ENCODE results near the gene FABP3.

DNA sequence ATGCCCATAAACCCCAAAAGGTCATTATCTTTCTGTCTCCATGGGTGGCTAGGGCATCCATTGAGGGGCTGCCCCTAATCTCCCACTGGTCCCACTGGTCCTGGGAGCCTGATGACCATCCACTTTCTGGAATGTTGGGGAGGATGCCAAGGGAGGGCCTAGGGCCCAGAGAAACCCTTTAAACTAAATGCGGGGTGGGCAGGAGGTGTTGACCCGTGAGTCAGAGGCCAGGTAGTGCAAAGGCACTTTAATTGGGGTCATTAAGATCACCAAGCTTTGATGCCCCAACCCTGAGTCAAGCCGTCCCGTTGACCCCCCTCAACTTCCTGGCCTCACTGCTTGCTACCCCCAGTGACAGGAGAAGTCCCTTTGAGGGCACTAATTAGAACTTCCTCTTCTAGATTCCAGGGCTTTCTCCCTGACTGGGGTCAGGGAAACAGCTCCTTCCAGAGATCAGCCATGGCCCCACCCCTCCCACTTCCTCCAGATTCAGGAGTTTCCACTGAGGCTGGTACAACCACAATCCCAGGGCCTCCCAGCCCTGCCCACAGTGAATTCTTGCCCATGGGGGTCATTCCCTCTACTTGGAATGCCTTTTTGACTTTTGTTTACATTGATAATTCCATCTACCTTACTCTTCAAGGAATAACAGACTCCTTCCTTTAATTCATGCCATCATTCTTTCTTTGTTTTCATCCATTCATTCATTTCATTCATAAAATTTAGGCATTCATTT is 24.7 kb upstream of the FABP3 start:
- TF ChIP-seq, protein P1, sequence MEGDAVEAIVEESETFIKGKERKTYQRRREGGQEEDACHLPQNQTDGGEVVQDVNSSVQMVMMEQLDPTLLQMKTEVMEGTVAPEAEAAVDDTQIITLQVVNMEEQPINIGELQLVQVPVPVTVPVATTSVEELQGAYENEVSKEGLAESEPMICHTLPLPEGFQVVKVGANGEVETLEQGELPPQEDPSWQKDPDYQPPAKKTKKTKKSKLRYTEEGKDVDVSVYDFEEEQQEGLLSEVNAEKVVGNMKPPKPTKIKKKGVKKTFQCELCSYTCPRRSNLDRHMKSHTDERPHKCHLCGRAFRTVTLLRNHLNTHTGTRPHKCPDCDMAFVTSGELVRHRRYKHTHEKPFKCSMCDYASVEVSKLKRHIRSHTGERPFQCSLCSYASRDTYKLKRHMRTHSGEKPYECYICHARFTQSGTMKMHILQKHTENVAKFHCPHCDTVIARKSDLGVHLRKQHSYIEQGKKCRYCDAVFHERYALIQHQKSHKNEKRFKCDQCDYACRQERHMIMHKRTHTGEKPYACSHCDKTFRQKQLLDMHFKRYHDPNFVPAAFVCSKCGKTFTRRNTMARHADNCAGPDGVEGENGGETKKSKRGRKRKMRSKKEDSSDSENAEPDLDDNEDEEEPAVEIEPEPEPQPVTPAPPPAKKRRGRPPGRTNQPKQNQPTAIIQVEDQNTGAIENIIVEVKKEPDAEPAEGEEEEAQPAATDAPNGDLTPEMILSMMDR (conservative IDR thresholded peaks at IDR 0.05 in 1 of 2, IDR thresholded peaks at IDR 0.05 in 1 of 2; ENCODE audit: low read depth in 1 of 2, low read length in 2 of 2), result no peak
- no peak for TF ChIP-seq EZH2 (IDR thresholded peaks at IDR 0.05; ENCODE audit: low read length, missing control alignments)

Measured in fibroblast of lung (primary cell).